ENCODE results near the gene ELMO1. TPM values are rescaled to one million over a fixed set of nuclear protein-coding genes. Genes with fewer than 3 reads are reported as not detected.
A peak's percentile ranks its signal among the peaks of the same experiment; 100 is the strongest.

Gene ELMO1
- total and polyA plus RNA-seq, 2 of the 13 experiments (the other 11 are each of a cell fraction or from before 2014, with no cell fraction given): 0.11 to 0.17 TPM

GRCh38 chr7:37028909-37029440 is 419.7 kb downstream of the ELMO1 start:
- intact Hi-C loops (cut with micrococcal nuclease; ENCODE audit: unreplicated experiment) (no loop called here), in situ Hi-C loops (cut with HindIII; ENCODE audit: extremely low pct_ligation_motif_present, low pct_unique_long_range_greater_than_20kb) (no loop called here)
- POLR2A ChIA-PET: no interaction called here
- Histone ChIP-seq H3K27ac (ENCODE audit: extremely low read length, insufficient read depth, low read length) (no peak overlapping the region), H3K4me3 (replicated peaks in 1 of 3; ENCODE audit: insufficient read depth in 1 of 3, low read depth in 2 of 3, low read length in 3 of 3) (no peak overlapping the region), H3K4me2 (ENCODE audit: low read depth, low read length) (no peak overlapping the region), H2AFZ (ENCODE audit: low read length) (no peak overlapping the region), H4K20me1 (ENCODE audit: insufficient read depth, low read length) (no peaks in the 10 kb centered on the region), H3K27me3 (ENCODE audit: control insufficient read depth in 1 of 2, insufficient read depth in 2 of 2, low read length in 2 of 2) (no peaks in the 10 kb centered on the region), H3K9ac (ENCODE audit: insufficient read depth, low read depth, low read length) (no peak overlapping the region), H3K79me2 (ENCODE audit: insufficient read depth, low read length) (no peaks in the 10 kb centered on the region), H3K4me1 (ENCODE audit: insufficient read depth, low read length) (peaks cover 24% of the 10 kb centered on the region), H3K36me3 (replicated peaks in 1 of 2; ENCODE audit: control insufficient read depth in 1 of 2, insufficient read depth in 2 of 2, low read length in 2 of 2) (no peaks in the 10 kb centered on the region), H3K9me3 (ENCODE audit: low read length) (no peaks in the 10 kb centered on the region)
- no peak for DNase-seq (ENCODE audit: low spot score)
- CTCF ChIA-PET (ENCODE audit: low intra/inter-chr PET ratio, low total read pairs): no interaction called here
- no peak for TF ChIP-seq CBX5 (CRISPR knock-in tag; IDR thresholded peaks at IDR 0.05; ENCODE audit: borderline replicate concordance)
- peak; percentile 22; the same call in 1 of the 2 replicates for TF ChIP-seq ZNF768 (CRISPR knock-in tag; IDR thresholded peaks at IDR 0.05)
- no peak for FAIRE-seq
- BruUV-seq (replicated peaks): no TSS peak
- 93% methylated on average over 5 of the region's 5 CpGs for WGBS (ENCODE audit: low lambda C conversion rate)
- no peak for ATAC-seq

GRCh38 chr7:37027557-37028341 is 420.9 kb downstream of the ELMO1 start:
- DNase-seq (ENCODE audit: low spot score) (no peak), FAIRE-seq (no peak), ATAC-seq (no peak)
- Histone ChIP-seq H3K36me3 (replicated peaks in 1 of 2; ENCODE audit: control insufficient read depth in 1 of 2, insufficient read depth in 2 of 2, low read length in 2 of 2) (no peaks in the 10 kb centered on the region), H3K79me2 (ENCODE audit: insufficient read depth, low read length) (no peaks in the 10 kb centered on the region), H3K27ac (ENCODE audit: extremely low read length, insufficient read depth, low read length) (no peak overlapping the region), H3K4me2 (ENCODE audit: low read depth, low read length) (no peak overlapping the region), H3K4me1 (ENCODE audit: insufficient read depth, low read length) (peaks cover 20% of the 10 kb centered on the region), H2AFZ (ENCODE audit: low read length) (no peak overlapping the region), H3K9ac (ENCODE audit: insufficient read depth, low read depth, low read length) (no peak overlapping the region), H3K4me3 (replicated peaks in 1 of 3; ENCODE audit: insufficient read depth in 1 of 3, low read depth in 2 of 3, low read length in 3 of 3) (no peak overlapping the region), H4K20me1 (ENCODE audit: insufficient read depth, low read length) (no peaks in the 10 kb centered on the region), H3K9me3 (ENCODE audit: low read length) (no peaks in the 10 kb centered on the region), H3K27me3 (ENCODE audit: control insufficient read depth in 1 of 2, insufficient read depth in 2 of 2, low read length in 2 of 2) (no peaks in the 10 kb centered on the region)
- peak; percentile 41 for TF ChIP-seq CTCF (CRISPR knock-in tag; IDR thresholded peaks at IDR 0.05)
- TF ChIP-seq ZNF629 (CRISPR knock-in tag; conservative IDR thresholded peaks at IDR 0.05): peak; percentile 80
- TF ChIP-seq CCAR2 (optimal IDR thresholded peaks at IDR 0.05; ENCODE audit: low read depth, low read length): no peak
- peak; percentile 64 for TF ChIP-seq STAG1 (CRISPR knock-in tag; IDR thresholded peaks at IDR 0.05)
- ChIA-PET POLR2A (interaction anchor here (1.2 kb wide), 1 partner anchor 32 kb away, joined by 3 read pairs; no protein-coding TSS in a partner anchor), CTCF (ENCODE audit: low intra/inter-chr PET ratio, low total read pairs) (no interaction called here)
- BruUV-seq (replicated peaks): no TSS peak
- in situ Hi-C loops (cut with HindIII; ENCODE audit: extremely low pct_ligation_motif_present, low pct_unique_long_range_greater_than_20kb) (no loop called here), intact Hi-C loops (cut with micrococcal nuclease; ENCODE audit: unreplicated experiment) (no loop called here)
- 81% methylated on average over 6 of the region's 6 CpGs for WGBS (ENCODE audit: low lambda C conversion rate)

All from HepG2 (cell line).